GM12878 (cell line): Measurements from ENCODE around the gene CRYZL1. TPM values are rescaled to one million over a fixed set of nuclear protein-coding genes. Genes with fewer than 3 reads are reported as not detected.

ENCODE experiments used
- BCL3 ChIP-seq: IDR thresholded peaks from 2 replicates; pipeline ENCODE4 v1.6.1; 2011; ENCODE audit warnings: borderline replicate concordance, low read depth, mild to moderate bottlenecking, moderate library complexity, low read length; ENCODE audit not compliant: insufficient read depth, poor library complexity, severe bottlenecking
- BCLAF1 ChIP-seq: fragments of 450-650 bp; IDR thresholded peaks from 2 replicates; pipeline ENCODE4 v1.6.1; 2017; ENCODE audit warnings: antibody characterized with exemption, mild to moderate bottlenecking, moderate library complexity
- BHLHE40 ChIP-seq, 2 experiments: fragments of 450-650 bp in 1 of 2; IDR thresholded peaks; 2 replicates each; pipeline ENCODE4 v1.6.1; 2011 to 2017; ENCODE audit warnings: low read depth in 2 of 2, borderline replicate concordance in 1 of 2, improper control_type of control experiment in 1 of 2, low read length in 1 of 2, mild to moderate bottlenecking in 1 of 2
- EGR1 ChIP-seq, 2 experiments: IDR thresholded peaks; 1 replicate in 1 of 2; 2 replicates in 1 of 2; pipeline ENCODE4 v1.6.1; 2011 to 2012; ENCODE audit warnings: low read depth in 2 of 2, low read length in 2 of 2, borderline replicate concordance in 1 of 2, mild to moderate bottlenecking in 1 of 2, moderate library complexity in 1 of 2
- ELK1 ChIP-seq: IDR thresholded peaks from 2 replicates; pipeline ENCODE4 v1.6.1; 2012; ENCODE audit warnings: low read depth, low read length, improper control_type of control experiment
- GATAD2B ChIP-seq: fragments of 450-650 bp; conservative IDR thresholded peaks from 2 replicates; pipeline ENCODE4 v1.6.1; 2017; ENCODE audit warnings: low read depth, mild to moderate bottlenecking, moderate library complexity
- JUND ChIP-seq: IDR thresholded peaks from 2 replicates; pipeline ENCODE4 v1.6.1; 2012; ENCODE audit warnings: low read depth, mild to moderate bottlenecking, low read length, improper control_type of control experiment, moderate library complexity
- MYB ChIP-seq: fragments of 150-350 bp; IDR thresholded peaks from 2 replicates; pipeline ENCODE4 v1.6.1; 2014; ENCODE audit warnings: mild to moderate bottlenecking, low read depth, low read length, borderline replicate concordance
- PAX8 ChIP-seq: fragments of 450-650 bp; IDR thresholded peaks from 2 replicates; pipeline ENCODE4 v1.6.1; 2017; ENCODE audit warnings: mild to moderate bottlenecking, moderate library complexity
- SKIL ChIP-seq: fragments of 450-650 bp; IDR thresholded peaks from 2 replicates; pipeline ENCODE4 v1.6.1; 2017; ENCODE audit warnings: mild to moderate bottlenecking, low read depth, inconsistent platforms; ENCODE audit not compliant: poor library complexity, severe bottlenecking
- SMAD5 ChIP-seq: IDR thresholded peaks from 2 replicates; pipeline ENCODE4 v1.6.1; 2016; ENCODE audit warnings: antibody characterized with exemption, low read depth
- SUPT20H ChIP-seq: IDR thresholded peaks from 2 replicates; pipeline ENCODE4 v1.6.1; 2011; ENCODE audit warnings: low read depth, mild to moderate bottlenecking, low read length, moderate library complexity, borderline replicate concordance; ENCODE audit not compliant: control insufficient read depth
- ZZZ3 ChIP-seq: IDR thresholded peaks from 2 replicates; pipeline ENCODE4 v1.6.1; 2011; ENCODE audit warnings: low read depth; ENCODE audit not compliant: control insufficient read depth, insufficient read length
- polyA plus RNA-seq, 11 experiments: library from polyadenylated mRNA; depleted of rRNA in 4 of 11; unstranded in 6 of 11; stranded (reverse) in 5 of 11; fragments of >200 nt; fragmentation: Nextera tagmentation in 4 of 11; fragmentation: Illumina TruSeq in 1 of 11; extraction: Ambion mirVana in 4 of 11; extraction: Trizol in 1 of 11; gene quantifications; 1 replicate in 1 of 11; 2 replicates in 10 of 11; pipeline versions ENCODE4 v1.2.1 to v1.2.3, GENCODE V29; 2011 to 2016; ENCODE audit warnings: inconsistent platforms in 2 of 11, missing spikeins in 2 of 11, low read depth in 1 of 11
- total RNA-seq, 4 experiments: library from RNA; depleted of rRNA in 3 of 4; stranded (reverse); fragments of >200 nt in 3 of 4; fragmentation: Illumina TruSeq in 1 of 4; extraction: Trizol in 1 of 4; gene quantifications; 2 replicates each; pipeline versions ENCODE4 v1.2.1 to v1.2.3, GENCODE V29; 2013 to 2021

Gene CRYZL1
- total and polyA plus RNA-seq, 10 of the 15 experiments (the other 5 are each of a cell fraction or from before 2014, with no cell fraction given) = 14.3 to 72.4 (median 30.7) TPM

- TF ChIP-seq ELK1 = no peak
- TF ChIP-seq BHLHE40 (IDR thresholded peaks at IDR 0.05; ENCODE audit: borderline replicate concordance in 1 of 2, low read depth in 2 of 2, low read length in 1 of 2) = peak in 1 of 2 experiments; percentile 78; a peak in 2 of 4 replicates
- TF ChIP-seq SKIL = peak; percentile 42
- no peak for TF ChIP-seq SMAD5
- TF ChIP-seq MYB = no peak
- no peak for TF ChIP-seq SUPT20H
- TF ChIP-seq GATAD2B = no peak
- TF ChIP-seq BCL3 = no peak
- TF ChIP-seq JUND = no peak
- no peak for TF ChIP-seq ZZZ3
- 0 out of 3 replicates have a peak, but pooled peaks of 1 of the 2 experiments have one; percentile 1 for TF ChIP-seq EGR1 (IDR thresholded peaks at IDR 0.05; ENCODE audit: borderline replicate concordance in 1 of 2, low read depth in 2 of 2, low read length in 2 of 2)
- no peak for TF ChIP-seq PAX8
- TF ChIP-seq BCLAF1 = no peak
Measured at GRCh38 chr21:33642027-33642895, 720 bp upstream of the CRYZL1 start, which contains the start of gene ITSN1 (continued).
